ENCODE results near the gene NHERF1. TPM values are rescaled to one million over a fixed set of nuclear protein-coding genes. Genes with fewer than 3 reads are reported as not detected.

NHERF1 gene
- polyA plus RNA-seq, 1 of the 3 experiments (the other 2 are of a cell fraction): 40.1 TPM

DNA sequence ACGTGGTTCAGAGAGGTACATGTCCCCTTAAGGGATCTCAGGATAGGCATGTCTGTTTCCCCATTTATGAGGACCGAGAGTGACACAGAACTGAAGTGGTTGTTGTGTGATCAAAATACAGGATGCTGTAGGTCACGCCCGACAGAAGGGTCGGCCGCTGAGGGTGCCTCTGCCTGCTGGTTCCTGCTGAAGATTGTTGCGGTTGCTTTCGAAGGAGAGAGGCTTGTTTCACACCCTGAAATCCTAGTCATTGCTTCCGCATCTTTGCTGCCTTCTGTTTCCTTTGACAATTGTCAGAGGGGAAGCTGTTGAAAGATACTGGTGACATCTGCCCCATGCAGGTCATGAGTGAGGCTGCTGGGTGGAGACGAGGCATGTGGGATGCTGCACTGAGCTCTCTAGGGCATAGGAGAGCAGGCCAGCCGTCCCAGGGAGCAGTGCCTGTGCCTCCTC lies 31.5 kb downstream of the NHERF1 start:
- Histone ChIP-seq H3K4me2 (no peak overlapping the region), H3K9me3 (no peaks in the 10 kb centered on the region), H3K79me2 (ENCODE audit: insufficient read depth) (peaks cover 39% of the 10 kb centered on the region), H4K20me1 (ENCODE audit: insufficient read depth) (no peaks in the 10 kb centered on the region), H3K27me3 (ENCODE audit: insufficient read depth) (no peaks in the 10 kb centered on the region), H2AFZ (ENCODE audit: low read depth) (no peak overlapping the region), H3K4me3 (ENCODE audit: low read depth in 2 of 2, low read length in 1 of 2) (no peak overlapping the region), H3K9ac (no peak overlapping the region), H3K36me3 (replicated peaks in 1 of 2; ENCODE audit: control insufficient read depth in 1 of 2, insufficient read depth in 2 of 2, low read length in 1 of 2) (peaks cover 9 to 10% of the 10 kb centered on the region in 2 experiments), H3K9me2 (no peaks in the 10 kb centered on the region), H3F3A (replicated peaks; ENCODE audit: insufficient read depth) (peaks cover 6% of the 10 kb centered on the region), H3K27ac (ENCODE audit: low read depth in 2 of 2, low read length in 1 of 2) (no peak overlapping the region), H3K4me1 (ENCODE audit: control insufficient read depth in 1 of 2, insufficient read depth in 2 of 2, low read depth in 1 of 2, low read length in 1 of 2) (peaks cover 5 to 14% of the 10 kb centered on the region in 2 experiments; a peak in 2 of 4 replicates)
- TF ChIP-seq SIN3A (IDR thresholded peaks at IDR 0.05; ENCODE audit: borderline replicate concordance, low read depth, low read length): no peak
- TF ChIP-seq POLR2AphosphoS5 (IDR thresholded peaks at IDR 0.05; ENCODE audit: low read depth, low read length): no peak
- no peak for TF ChIP-seq GATA2 (CRISPR knock-in tag; IDR thresholded peaks at IDR 0.05)
- no peak for TF ChIP-seq RAD21 (IDR thresholded peaks at IDR 0.05; ENCODE audit: low read length)
- TF ChIP-seq RCOR1 (IDR thresholded peaks at IDR 0.05; ENCODE audit: low read length): no peak
- no peak for TF ChIP-seq YY1 (IDR thresholded peaks at IDR 0.05; ENCODE audit: low read depth)
- 86% methylated on average over 11 of the region's 11 CpGs for WGBS (ENCODE audit: low lambda C conversion rate)
- ChIA-PET POLR2A (no interaction called here), CTCF (interaction anchor here (0.8 to 98.1 kb wide), 8 partner anchors 9 to 123 kb away, joined by 3 to 3869 read pairs (median 30); partner anchors contain the start of genes FDXR, GRIN2C, NHERF1 and RAB37)
- DNase-seq: no peak

DNA sequence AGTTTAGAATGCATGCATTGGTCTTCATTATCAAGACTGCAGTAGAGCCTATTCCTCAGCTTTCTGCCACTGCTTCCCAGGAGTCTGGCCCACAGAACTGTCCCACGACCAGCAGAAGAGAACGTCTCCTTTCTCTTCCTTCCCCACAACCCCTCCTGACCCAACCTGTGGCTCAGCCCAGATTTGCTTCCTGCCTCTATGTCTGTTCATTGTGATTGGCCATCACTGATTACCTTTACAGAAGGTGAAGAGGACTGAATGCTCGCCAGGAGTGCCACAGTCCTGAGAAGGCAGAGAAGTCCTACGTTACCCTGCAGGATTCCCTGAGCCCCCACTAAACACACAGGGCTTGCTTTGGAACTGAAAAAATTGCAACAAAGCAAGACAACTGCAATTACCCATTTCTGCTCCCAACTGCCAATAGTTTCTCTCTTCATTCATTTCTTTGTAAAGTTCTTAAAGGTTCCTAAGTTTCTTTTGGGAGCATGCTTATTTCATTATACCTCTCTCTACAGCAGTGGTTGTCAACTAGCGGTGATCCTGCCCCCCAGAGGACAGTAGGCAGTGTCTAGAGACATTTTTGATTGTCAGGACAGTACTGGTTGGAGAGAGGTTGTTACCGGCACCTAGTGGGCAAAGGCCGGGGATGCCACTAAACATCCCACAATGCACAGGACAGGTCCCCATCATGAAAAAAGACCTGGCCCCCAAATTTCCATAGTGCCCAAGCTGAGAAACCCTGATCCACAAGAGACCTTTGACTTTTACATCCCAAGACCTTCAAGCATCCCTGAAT lies 32.2 kb downstream of the NHERF1 start:
- Histone ChIP-seq H2AFZ (ENCODE audit: low read depth) (no peak overlapping the region), H3K9me3 (no peaks in the 10 kb centered on the region), H3K4me2 (no peak overlapping the region), H3K9ac (no peak overlapping the region), H3K4me1 (ENCODE audit: control insufficient read depth in 1 of 2, insufficient read depth in 2 of 2, low read depth in 1 of 2, low read length in 1 of 2) (peaks cover 0 to 9% of the 10 kb centered on the region in 2 experiments; a peak in 1 of 4 replicates), H3K36me3 (replicated peaks in 1 of 2; ENCODE audit: control insufficient read depth in 1 of 2, insufficient read depth in 2 of 2, low read length in 1 of 2) (peaks cover 6 to 15% of the 10 kb centered on the region in 2 experiments), H3K27ac (ENCODE audit: low read depth in 2 of 2, low read length in 1 of 2) (no peak overlapping the region), H3F3A (replicated peaks; ENCODE audit: insufficient read depth) (no peaks in the 10 kb centered on the region), H3K27me3 (ENCODE audit: insufficient read depth) (no peaks in the 10 kb centered on the region), H3K79me2 (ENCODE audit: insufficient read depth) (peaks cover 32% of the 10 kb centered on the region), H3K9me2 (no peaks in the 10 kb centered on the region), H3K4me3 (ENCODE audit: low read depth in 2 of 2, low read length in 1 of 2) (no peak overlapping the region), H4K20me1 (ENCODE audit: insufficient read depth) (no peaks in the 10 kb centered on the region)
- ChIA-PET CTCF (interaction anchor here (0.7 to 98.1 kb wide), 11 partner anchors 11 to 215 kb away, joined by 3 to 3869 read pairs (median 9); partner anchors contain the start of genes FDXR, GRIN2C, NHERF1 and RAB37), POLR2A (no interaction called here)
- peak; percentile 81 for DNase-seq
- peak; percentile 65; the same call in 1 of the 2 replicates for TF ChIP-seq SMC3 (IDR thresholded peaks at IDR 0.05; ENCODE audit: low read depth, low read length)
- peak; percentile 79 for TF ChIP-seq RAD21 (IDR thresholded peaks at IDR 0.05; ENCODE audit: low read length)
- TF ChIP-seq, protein P1, sequence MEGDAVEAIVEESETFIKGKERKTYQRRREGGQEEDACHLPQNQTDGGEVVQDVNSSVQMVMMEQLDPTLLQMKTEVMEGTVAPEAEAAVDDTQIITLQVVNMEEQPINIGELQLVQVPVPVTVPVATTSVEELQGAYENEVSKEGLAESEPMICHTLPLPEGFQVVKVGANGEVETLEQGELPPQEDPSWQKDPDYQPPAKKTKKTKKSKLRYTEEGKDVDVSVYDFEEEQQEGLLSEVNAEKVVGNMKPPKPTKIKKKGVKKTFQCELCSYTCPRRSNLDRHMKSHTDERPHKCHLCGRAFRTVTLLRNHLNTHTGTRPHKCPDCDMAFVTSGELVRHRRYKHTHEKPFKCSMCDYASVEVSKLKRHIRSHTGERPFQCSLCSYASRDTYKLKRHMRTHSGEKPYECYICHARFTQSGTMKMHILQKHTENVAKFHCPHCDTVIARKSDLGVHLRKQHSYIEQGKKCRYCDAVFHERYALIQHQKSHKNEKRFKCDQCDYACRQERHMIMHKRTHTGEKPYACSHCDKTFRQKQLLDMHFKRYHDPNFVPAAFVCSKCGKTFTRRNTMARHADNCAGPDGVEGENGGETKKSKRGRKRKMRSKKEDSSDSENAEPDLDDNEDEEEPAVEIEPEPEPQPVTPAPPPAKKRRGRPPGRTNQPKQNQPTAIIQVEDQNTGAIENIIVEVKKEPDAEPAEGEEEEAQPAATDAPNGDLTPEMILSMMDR (IDR thresholded peaks at IDR 0.05): peak; percentile 64
- no peak for TF ChIP-seq EP300 (IDR thresholded peaks at IDR 0.05; ENCODE audit: borderline replicate concordance in 1 of 2, low read depth in 1 of 2, low read length in 1 of 2)
- TF ChIP-seq CHD2 (IDR thresholded peaks at IDR 0.05; ENCODE audit: low read length, partially characterized antibody): peak; percentile 15
- 60% methylated on average over 7 of the region's 7 CpGs for WGBS (ENCODE audit: low lambda C conversion rate)

Measured in SK-N-SH (cell line).